ENCODE measurements around the gene CCDC32.

DNA sequence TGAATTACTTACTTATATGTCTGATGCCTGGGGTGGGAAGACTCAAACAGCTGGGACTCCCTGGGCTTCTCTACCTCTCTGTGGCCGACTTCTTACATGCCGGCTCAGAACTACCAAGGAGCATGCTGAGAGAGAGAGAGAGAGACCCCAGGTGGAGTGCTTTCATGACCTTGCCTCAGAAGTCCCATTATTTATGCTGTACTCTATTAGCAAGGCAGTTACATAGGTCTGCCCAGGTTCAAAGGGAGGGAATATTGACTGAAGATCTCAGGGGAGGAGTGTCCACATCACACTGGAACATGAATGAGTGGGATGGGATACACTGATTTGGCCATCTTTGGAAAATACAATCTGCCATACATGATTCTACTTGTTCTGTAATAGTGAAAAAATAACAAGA is 16.2 kb downstream of the CCDC32 start:
- TF ChIP-seq, protein P1, sequence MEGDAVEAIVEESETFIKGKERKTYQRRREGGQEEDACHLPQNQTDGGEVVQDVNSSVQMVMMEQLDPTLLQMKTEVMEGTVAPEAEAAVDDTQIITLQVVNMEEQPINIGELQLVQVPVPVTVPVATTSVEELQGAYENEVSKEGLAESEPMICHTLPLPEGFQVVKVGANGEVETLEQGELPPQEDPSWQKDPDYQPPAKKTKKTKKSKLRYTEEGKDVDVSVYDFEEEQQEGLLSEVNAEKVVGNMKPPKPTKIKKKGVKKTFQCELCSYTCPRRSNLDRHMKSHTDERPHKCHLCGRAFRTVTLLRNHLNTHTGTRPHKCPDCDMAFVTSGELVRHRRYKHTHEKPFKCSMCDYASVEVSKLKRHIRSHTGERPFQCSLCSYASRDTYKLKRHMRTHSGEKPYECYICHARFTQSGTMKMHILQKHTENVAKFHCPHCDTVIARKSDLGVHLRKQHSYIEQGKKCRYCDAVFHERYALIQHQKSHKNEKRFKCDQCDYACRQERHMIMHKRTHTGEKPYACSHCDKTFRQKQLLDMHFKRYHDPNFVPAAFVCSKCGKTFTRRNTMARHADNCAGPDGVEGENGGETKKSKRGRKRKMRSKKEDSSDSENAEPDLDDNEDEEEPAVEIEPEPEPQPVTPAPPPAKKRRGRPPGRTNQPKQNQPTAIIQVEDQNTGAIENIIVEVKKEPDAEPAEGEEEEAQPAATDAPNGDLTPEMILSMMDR (conservative IDR thresholded peaks at IDR 0.05; ENCODE audit: low read length), result no peak
- no peak for TF ChIP-seq EZH2phosphoT487 (IDR thresholded peaks at IDR 0.05; ENCODE audit: borderline replicate concordance)
